ENCODE measurements around the gene RARG.

The RARG gene

DNA sequence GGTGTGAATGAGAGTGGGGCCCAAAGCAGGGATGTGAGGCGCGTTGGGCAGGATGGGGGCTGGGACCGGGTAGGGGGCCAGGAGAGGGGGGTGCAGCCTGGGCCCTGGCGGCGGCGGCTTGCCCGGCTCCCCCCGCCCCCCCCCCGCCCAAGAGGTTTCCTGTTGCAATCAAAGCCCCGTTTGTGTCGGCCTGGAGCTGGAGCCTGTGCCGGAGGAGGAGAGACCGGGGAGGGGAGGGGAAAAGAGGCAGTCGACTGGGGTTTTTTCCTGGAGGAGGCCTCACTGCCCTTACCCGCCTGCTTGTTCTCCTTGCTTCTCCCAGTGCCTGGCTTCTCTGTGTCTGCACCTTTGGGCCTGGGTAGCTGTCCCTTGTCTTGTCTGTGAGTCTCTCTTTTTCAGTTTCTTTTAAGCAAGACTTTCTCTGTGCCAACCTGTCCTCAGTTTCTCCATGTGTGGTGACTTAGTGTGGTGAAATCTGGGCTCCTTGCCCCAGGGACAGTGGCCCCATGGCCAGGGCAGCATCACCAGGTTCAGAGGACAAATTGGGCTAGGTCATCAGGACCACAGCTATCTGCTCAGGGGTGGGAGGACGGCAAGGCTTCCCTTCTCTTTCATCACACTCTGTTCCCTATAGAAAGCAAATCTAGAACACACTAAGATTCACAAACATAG lies 8.5 kb downstream of the RARG start:
- H3K4me3 ChIP-seq (ENCODE audit: low read depth, low read length): no peak overlapping the region
- TF ChIP-seq, protein P1, sequence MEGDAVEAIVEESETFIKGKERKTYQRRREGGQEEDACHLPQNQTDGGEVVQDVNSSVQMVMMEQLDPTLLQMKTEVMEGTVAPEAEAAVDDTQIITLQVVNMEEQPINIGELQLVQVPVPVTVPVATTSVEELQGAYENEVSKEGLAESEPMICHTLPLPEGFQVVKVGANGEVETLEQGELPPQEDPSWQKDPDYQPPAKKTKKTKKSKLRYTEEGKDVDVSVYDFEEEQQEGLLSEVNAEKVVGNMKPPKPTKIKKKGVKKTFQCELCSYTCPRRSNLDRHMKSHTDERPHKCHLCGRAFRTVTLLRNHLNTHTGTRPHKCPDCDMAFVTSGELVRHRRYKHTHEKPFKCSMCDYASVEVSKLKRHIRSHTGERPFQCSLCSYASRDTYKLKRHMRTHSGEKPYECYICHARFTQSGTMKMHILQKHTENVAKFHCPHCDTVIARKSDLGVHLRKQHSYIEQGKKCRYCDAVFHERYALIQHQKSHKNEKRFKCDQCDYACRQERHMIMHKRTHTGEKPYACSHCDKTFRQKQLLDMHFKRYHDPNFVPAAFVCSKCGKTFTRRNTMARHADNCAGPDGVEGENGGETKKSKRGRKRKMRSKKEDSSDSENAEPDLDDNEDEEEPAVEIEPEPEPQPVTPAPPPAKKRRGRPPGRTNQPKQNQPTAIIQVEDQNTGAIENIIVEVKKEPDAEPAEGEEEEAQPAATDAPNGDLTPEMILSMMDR (IDR thresholded peaks at IDR 0.05; ENCODE audit: insufficient read depth, low read depth, low read length, missing control alignments): no peak
- DNase-seq (ENCODE audit: low read depth): no peak

GRCh38 chr12:53222806-53223261 lies 9.2 kb downstream of the RARG start:
- H3K4me3 ChIP-seq (ENCODE audit: low read depth, low read length): no peak overlapping the region
- TF ChIP-seq, protein P1 (IDR thresholded peaks at IDR 0.05; ENCODE audit: insufficient read depth, low read depth, low read length, missing control alignments): no peak
- no peak for DNase-seq (ENCODE audit: low read depth)

- no peak for DNase-seq (ENCODE audit: low read depth)
- peak overlapping the region; percentile 60 for H3K4me3 ChIP-seq (ENCODE audit: low read depth, low read length)
- TF ChIP-seq, protein P1 (IDR thresholded peaks at IDR 0.05; ENCODE audit: insufficient read depth, low read depth, low read length, missing control alignments): no peak
Measured at GRCh38 chr12:53222170-53222721, 9.8 kb downstream of the RARG start.

DNA sequence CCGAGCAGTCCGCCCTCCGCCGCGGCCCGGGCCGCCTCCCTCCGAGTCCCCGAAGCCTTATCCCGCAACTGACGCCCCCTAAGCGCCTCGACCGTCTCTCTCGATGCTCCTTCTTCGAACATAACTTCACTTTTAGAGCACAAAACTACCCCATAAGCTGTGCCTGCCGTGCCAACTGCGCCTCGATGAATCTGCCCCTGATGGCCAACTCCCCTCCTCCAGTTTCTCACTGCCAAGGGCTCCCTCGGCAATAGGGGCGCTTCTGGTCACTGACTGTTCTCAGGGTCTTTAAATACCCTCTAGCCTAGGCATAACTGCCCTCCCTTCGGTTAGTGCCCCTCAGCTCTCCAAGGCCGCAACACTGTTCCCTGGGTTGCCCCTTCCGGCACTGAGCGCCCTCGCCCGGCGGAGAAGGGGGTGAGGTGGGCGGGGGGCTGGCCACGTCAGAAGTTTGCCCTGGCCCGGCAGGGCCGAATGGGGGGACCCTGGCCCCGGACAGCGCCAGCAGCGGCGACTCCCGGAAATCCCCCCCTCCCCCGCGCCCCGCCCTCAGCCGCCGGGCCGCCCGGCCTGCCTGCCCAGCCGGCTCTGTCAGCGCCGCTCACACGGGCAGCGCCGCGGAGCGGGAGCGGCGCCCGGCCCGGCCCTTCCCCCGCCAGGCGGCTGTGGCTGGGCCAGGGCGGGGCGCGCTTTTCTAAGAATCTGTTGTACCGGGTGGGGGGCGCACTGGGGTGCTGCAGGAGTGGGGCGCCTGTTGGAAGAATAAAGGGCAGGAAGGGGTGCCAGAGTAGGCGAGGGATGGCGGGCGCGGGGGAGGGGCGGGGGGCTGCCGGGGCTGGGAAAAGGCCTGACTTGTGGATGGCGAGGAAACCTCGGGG lies 10.6 kb downstream of the RARG start:
- peak; percentile 67 for DNase-seq (ENCODE audit: low read depth)
- H3K4me3 ChIP-seq (ENCODE audit: low read depth, low read length): peak overlapping the region; percentile 60
- TF ChIP-seq, protein P1 (IDR thresholded peaks at IDR 0.05; ENCODE audit: insufficient read depth, low read depth, low read length, missing control alignments): peak; percentile 25

DNA sequence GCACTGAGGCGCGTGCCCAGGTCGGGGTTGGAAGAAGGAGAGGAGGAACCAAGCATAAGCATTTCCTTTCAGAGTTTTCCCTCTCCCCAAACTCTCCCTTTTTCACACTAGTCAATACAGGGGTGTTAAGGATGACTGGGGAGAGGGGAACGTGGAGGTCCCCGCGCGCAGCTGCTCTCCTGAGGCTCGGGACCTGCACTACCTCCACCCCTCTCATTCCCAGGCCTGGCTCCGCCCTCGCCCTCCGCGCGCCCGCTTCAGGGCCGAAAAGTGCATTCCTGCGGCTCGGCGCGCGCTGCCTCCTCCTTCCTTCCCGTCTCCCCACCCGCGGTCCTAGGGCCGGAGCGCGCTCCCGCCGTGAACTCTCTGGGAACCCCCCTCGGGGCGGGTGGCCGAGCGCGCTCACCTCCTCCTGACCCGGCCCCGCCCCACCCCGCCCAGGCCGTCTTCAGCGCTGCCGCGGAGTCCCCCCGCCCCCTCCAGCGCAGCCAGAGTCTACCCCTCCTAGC lies 11.3 kb downstream of the RARG start:
- DNase-seq (ENCODE audit: low read depth): peak; percentile 95
- peak overlapping the region; percentile 77 for H3K4me3 ChIP-seq (ENCODE audit: low read depth, low read length)
- TF ChIP-seq, protein P1 (IDR thresholded peaks at IDR 0.05; ENCODE audit: insufficient read depth, low read depth, low read length, missing control alignments): no peak

GRCh38 chr12:53219956-53220693 lies 11.9 kb downstream of the RARG start:
- H3K4me3 ChIP-seq (ENCODE audit: low read depth, low read length): peak overlapping the region; percentile 77
- peak; percentile 90 for DNase-seq (ENCODE audit: low read depth)
- TF ChIP-seq, protein P1 (IDR thresholded peaks at IDR 0.05; ENCODE audit: insufficient read depth, low read depth, low read length, missing control alignments): no peak

All from GM12865 (cell line).